Measurements from ENCODE around the gene SGSH.

- TF ChIP-seq CTCF (IDR thresholded peaks at IDR 0.05 in 4 of 5, conservative IDR thresholded peaks at IDR 0.05 in 1 of 5) (no peak), POLR2A (IDR thresholded peaks at IDR 0.05) (no peak)
Measured at GRCh38 chr17:80227666-80228065, 7.5 kb upstream of the SGSH start.
